Mesothelial cell of epicardium (in vitro differentiated cells): ENCODE results near the gene LSMEM2. TPM values are rescaled to one million over a fixed set of nuclear protein-coding genes. Genes with fewer than 3 reads are reported as not detected.
A peak's percentile ranks its signal among the peaks of the same experiment; 100 is the strongest.
"Not testable (repeated sequence)": the region's sequence is repeated elsewhere in the genome, so short reads cannot be mapped to it uniquely, and the experiment has no call there.

ENCODE experiments used
- DNase-seq, 2 experiments: peaks; one replicate each; pipeline ENCODE4 v3.0.0; 2021; ENCODE audit warnings: low spot score in 2 of 2; ENCODE audit not compliant: unreplicated experiment in 2 of 2
- H3K27ac Mint-ChIP-seq: 2 replicates; pipeline ENCODE4 v1.8.0; 2021; ENCODE audit warnings: mixed read lengths
- H3K27me3 Mint-ChIP-seq: 2 replicates; pipeline ENCODE4 v1.8.0; 2021; ENCODE audit warnings: low read depth, mixed read lengths
- H3K36me3 Mint-ChIP-seq: 2 replicates; pipeline ENCODE4 v1.8.0; 2021; ENCODE audit warnings: mixed read lengths
- H3K4me1 Mint-ChIP-seq: 2 replicates; pipeline ENCODE4 v1.8.0; 2021; ENCODE audit warnings: mixed read lengths
- H3K4me3 Mint-ChIP-seq: 2 replicates; pipeline ENCODE4 v1.8.0; 2021; ENCODE audit warnings: mild to moderate bottlenecking, moderate library complexity, mixed read lengths
- H3K9me3 Mint-ChIP-seq: 2 replicates; pipeline ENCODE4 v1.8.0; 2021; ENCODE audit warnings: mixed read lengths
- total RNA-seq: library from RNA; stranded (reverse); gene quantifications from 3 replicates; pipeline ENCODE4 v1.2.1, GENCODE V29; 2021
- TF ChIP-seq, protein P1 (sequence below): fragments of 200-600 bp; sonication (generic); IDR thresholded peaks from one replicate; pipeline ENCODE4 v1.5.0; 2021; ENCODE audit warnings: antibody characterized with exemption; ENCODE audit not compliant: unreplicated experiment

The LSMEM2 gene
- total RNA-seq, 1 donor from 2014 or later: 0.38 TPM

DNA sequence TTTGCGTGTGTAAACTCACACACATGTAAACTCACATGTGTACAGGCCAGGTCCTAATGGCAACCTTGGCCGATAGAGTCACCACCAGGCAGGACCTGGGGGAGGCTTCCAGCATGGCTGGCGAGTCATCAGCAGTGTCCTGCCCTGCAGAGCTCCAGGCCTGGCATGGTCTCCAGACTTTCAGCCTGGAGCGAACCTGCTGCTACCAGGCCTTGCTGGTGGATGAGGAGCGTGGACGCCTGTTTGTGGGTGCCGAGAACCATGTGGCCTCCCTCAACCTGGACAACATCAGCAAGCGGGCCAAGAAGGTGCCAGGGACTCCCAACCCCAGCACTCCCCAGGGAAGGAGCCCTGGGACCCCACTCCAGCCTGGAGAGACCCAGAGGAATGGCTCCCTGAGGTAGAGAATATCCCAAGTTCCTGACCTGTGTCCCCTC, 8.9 kb upstream of the LSMEM2 start:
- Mint-ChIP-seq H3K4me3 (peak overlapping the region; percentile 72), H3K27me3 (peaks cover 16% of the 10 kb centered on the region), H3K9me3 (no peaks in the 10 kb centered on the region), H3K36me3 (peaks cover 9% of the 10 kb centered on the region), H3K4me1 (peaks cover 75% of the 10 kb centered on the region), H3K27ac (peak overlapping the region; percentile 100)
- TF ChIP-seq, protein P1, sequence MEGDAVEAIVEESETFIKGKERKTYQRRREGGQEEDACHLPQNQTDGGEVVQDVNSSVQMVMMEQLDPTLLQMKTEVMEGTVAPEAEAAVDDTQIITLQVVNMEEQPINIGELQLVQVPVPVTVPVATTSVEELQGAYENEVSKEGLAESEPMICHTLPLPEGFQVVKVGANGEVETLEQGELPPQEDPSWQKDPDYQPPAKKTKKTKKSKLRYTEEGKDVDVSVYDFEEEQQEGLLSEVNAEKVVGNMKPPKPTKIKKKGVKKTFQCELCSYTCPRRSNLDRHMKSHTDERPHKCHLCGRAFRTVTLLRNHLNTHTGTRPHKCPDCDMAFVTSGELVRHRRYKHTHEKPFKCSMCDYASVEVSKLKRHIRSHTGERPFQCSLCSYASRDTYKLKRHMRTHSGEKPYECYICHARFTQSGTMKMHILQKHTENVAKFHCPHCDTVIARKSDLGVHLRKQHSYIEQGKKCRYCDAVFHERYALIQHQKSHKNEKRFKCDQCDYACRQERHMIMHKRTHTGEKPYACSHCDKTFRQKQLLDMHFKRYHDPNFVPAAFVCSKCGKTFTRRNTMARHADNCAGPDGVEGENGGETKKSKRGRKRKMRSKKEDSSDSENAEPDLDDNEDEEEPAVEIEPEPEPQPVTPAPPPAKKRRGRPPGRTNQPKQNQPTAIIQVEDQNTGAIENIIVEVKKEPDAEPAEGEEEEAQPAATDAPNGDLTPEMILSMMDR: no peak
- DNase-seq: no peak

DNA sequence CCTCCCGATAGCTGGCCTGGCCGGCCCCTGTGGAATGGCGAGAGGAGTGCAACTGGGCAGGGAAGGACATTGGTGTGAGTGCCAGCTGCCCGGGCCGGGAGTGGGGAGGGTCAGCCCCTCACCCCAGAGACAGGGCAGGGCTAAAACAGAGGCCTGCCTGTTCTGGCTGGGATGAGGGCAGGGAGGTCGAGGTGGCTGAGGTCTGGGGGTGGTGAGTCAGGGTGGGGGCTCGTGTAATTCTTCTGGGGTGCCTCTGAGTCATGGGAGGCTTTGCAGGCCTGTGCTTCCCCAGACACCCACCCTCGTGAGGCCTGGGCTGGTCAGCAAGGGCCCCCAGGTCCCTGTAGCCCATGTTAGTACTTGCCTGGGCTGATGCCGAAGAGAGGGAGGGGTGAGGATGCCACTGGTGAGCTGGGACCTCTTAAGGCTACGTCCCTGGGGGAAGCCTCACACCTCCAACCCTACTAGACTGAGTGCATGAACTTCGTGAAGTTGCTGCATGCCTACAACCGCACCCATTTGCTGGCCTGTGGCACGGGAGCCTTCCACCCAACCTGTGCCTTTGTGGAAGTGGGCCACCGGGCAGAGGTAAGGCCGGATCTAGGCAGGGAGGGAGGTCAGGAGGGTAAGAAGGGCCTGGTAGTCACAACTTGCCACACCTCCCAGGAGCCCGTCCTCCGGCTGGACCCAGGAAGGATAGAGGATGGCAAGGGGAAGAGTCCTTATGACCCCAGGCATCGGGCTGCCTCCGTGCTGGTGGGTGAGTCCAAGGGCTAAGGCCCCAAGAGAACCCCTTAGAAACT, 8.3 kb upstream of the LSMEM2 start:
- Mint-ChIP-seq H3K9me3 (no peaks in the 10 kb centered on the region), H3K4me1 (peaks cover 71% of the 10 kb centered on the region), H3K27ac (peak overlapping the region; percentile 100), H3K27me3 (peaks cover 23% of the 10 kb centered on the region), H3K4me3 (peak overlapping the region; percentile 72), H3K36me3 (peaks cover 12% of the 10 kb centered on the region)
- no peak for DNase-seq
- TF ChIP-seq, protein P1: no peak

DNA sequence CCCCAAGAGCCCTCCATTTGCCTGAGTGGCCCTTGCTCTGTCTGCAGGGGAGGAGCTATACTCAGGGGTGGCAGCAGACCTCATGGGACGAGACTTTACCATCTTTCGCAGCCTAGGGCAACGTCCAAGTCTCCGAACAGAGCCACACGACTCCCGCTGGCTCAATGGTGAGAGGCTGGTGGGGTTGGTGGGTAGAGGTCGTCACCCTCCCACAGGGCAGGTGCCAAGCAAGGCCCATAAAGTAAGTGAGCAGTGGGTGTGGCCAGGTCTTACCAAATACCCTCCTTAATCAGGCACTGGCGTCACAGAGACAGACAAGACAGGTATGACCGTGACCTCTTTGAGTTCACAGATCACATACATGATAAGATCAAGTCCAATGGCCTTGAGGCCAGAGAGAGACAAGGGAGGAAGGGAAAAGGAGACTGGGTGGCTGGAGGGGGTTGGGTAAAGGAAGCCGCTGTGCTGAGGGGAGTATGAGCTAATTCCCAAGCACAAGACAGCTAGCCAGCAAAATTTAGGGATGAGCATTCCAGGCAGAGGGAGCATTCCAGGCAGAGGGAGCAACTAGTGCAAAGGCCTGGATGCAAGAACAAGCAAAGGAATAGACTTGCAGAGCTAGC, 7.5 kb upstream of the LSMEM2 start:
- H3K4me3 Mint-ChIP-seq: peak overlapping the region; percentile 51
- H3K9me3 Mint-ChIP-seq: no peaks in the 10 kb centered on the region

DNA sequence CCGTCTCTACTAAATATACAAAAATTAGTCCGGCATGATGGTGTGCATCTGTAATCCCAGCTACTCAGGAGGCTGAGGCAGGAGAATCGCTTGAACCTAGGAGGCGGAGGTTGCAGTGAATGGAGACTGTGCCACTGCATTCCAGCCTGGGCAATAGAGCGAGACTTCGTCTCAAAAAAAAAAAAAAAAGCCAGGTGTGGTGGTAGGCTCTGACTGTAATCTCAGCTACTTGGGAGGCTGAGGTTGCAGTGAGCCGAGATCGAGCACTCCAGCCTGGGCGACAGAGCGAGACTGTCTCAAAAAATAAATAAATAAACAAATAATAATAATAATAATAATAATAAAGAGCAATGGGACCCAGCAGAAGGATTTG, 6.4 kb upstream of the LSMEM2 start:
- H3K4me3 Mint-ChIP-seq, DNase-seq, H3K9me3 Mint-ChIP-seq: not testable (repeated sequence)
- Mint-ChIP-seq H3K27me3 (peaks cover 29% of the 10 kb centered on the region), H3K4me1 (peaks cover 52% of the 10 kb centered on the region), H3K27ac (peak overlapping the region; percentile 61), H3K36me3 (peaks cover 15% of the 10 kb centered on the region)

More for the DNA sequence above, 7.5 kb upstream of the LSMEM2 start:
- DNase-seq: no peak
- H3K27ac Mint-ChIP-seq: peak overlapping the region; percentile 100
- H3K36me3 Mint-ChIP-seq: peaks cover 15% of the 10 kb centered on the region
- TF ChIP-seq, protein P1: no peak
- H3K4me1 Mint-ChIP-seq: peaks cover 63% of the 10 kb centered on the region
- peaks cover 28% of the 10 kb centered on the region for H3K27me3 Mint-ChIP-seq

DNA sequence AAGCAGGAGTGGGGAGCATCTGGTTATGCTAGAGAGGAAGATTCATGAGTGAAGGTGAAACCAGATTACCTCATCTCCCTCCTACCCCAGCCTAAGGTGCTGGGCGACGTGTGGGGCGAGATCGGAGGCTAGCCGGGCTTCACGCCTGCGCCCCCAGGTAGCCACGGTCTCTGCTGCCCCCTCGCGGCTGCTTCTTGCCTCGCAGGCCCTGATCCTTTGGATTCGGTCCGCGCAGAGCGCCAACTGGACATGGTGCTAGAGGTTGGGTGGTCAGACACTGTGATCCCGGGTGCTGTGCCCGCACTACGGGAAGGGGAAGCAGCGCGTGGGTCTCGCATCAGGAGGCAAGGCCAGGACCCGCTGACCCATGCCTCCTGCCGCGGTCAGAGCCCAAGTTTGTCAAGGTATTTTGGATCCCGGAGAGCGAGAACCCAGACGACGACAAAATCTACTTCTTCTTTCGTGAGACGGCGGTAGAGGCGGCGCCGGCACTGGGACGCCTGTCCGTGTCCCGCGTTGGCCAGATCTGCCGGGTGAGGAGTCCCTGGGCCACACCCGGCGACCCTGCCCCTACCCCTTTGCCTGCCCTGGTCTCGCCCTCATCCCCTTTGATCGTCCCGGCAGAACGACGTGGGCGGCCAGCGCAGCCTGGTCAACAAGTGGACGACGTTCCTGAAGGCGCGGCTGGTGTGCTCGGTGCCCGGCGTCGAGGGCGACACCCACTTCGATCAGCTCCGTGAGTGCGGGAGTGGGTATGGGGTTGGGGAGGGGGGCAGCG, 5.8 kb upstream of the LSMEM2 start:
- H3K4me1 Mint-ChIP-seq: peaks cover 47% of the 10 kb centered on the region
- H3K27ac Mint-ChIP-seq: peak overlapping the region; percentile 61
- H3K9me3 Mint-ChIP-seq: no peaks in the 10 kb centered on the region

More for the DNA sequence above, 5.8 kb upstream of the LSMEM2 start:
- DNase-seq: peak; percentile 73 to 93
- TF ChIP-seq, protein P1: peak; percentile 96
- H3K27me3 Mint-ChIP-seq: peaks cover 29% of the 10 kb centered on the region
- peak overlapping the region; percentile 46 for H3K4me3 Mint-ChIP-seq
- H3K36me3 Mint-ChIP-seq: peaks cover 15% of the 10 kb centered on the region
